ENCODE measurements around the gene PDE11A. TPM values are rescaled to one million over a fixed set of nuclear protein-coding genes. Genes with fewer than 3 reads are reported as not detected.

Gene PDE11A
- total and polyA plus RNA-seq, 2 experiments from 2014 or later, result 0.08 to 0.73 TPM

DNA sequence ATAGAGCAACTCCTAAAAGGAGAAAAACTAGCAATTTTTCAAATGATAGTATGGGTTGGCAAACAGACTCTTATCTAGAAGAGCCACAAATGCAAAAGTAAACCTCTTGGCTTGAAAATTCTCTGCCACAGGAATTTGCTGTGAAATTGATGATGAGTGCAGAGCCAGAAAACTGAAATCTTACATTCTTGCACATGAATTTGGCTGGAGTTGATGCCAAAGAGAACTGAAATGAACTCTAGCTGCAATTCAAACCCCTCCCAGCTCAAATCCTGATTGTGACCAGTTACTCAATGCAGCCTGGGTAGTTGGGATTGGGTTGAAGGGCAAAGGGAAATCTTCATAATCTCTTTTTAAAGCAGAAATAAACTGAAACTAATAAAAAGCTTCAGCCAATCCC, 266.6 kb downstream of the PDE11A start (continued):
- TF ChIP-seq ZNF462 (CRISPR knock-in tag; IDR thresholded peaks at IDR 0.05) (no peak), CREB1 (CRISPR knock-in tag; IDR thresholded peaks at IDR 0.05; ENCODE audit: low read depth) (no peak), NANOG (IDR thresholded peaks at IDR 0.05; ENCODE audit: borderline replicate concordance) (no peak)

- H3K9me2 ChIP-seq (ENCODE audit: insufficient read depth), result no peaks in the 10 kb centered on the region
- no peak overlapping the region for H3K27ac ChIP-seq (ENCODE audit: low read depth)
- no peak overlapping the region; the same call in 1 of the 2 replicates for H3K27ac Mint-ChIP-seq
- H3K79me2 ChIP-seq (replicated peaks; ENCODE audit: insufficient read depth), result no peaks in the 10 kb centered on the region
- H3F3A ChIP-seq (replicated peaks; ENCODE audit: low read depth), result no peaks in the 10 kb centered on the region
- no peaks in the 10 kb centered on the region for H4K20me1 ChIP-seq (replicated peaks; ENCODE audit: insufficient read depth)
- no peaks in the 10 kb centered on the region for H3K36me3 ChIP-seq (ENCODE audit: insufficient read depth)
- peaks cover 3% of the 10 kb centered on the region for H3K27me3 Mint-ChIP-seq (ENCODE audit: insufficient read depth, low read depth, poor library complexity)
- no peaks in the 10 kb centered on the region for H3K27me3 ChIP-seq (ENCODE audit: insufficient read depth)
- H3K4me1 Mint-ChIP-seq, result peaks cover 18% of the 10 kb centered on the region
- H3K4me3 ChIP-seq, result no peak overlapping the region
- ATAC-seq (peak; percentile 94), DNase-seq (ENCODE audit: low spot score) (peak; percentile 80)
- no peaks in the 10 kb centered on the region for H3K9me3 Mint-ChIP-seq
- H2AFZ ChIP-seq, result no peak overlapping the region
- no peak for TF ChIP-seq ZNF331 (CRISPR knock-in tag; IDR thresholded peaks at IDR 0.05; ENCODE audit: low read depth)
- no peak for TF ChIP-seq ZNF114 (CRISPR knock-in tag; IDR thresholded peaks at IDR 0.05)
- TF ChIP-seq NANOG (IDR thresholded peaks at IDR 0.05; ENCODE audit: borderline replicate concordance), result no peak
- TF ChIP-seq EZH2 (IDR thresholded peaks at IDR 0.05; ENCODE audit: low read depth, unreplicated experiment), result no peak
- TF ChIP-seq, protein P1, sequence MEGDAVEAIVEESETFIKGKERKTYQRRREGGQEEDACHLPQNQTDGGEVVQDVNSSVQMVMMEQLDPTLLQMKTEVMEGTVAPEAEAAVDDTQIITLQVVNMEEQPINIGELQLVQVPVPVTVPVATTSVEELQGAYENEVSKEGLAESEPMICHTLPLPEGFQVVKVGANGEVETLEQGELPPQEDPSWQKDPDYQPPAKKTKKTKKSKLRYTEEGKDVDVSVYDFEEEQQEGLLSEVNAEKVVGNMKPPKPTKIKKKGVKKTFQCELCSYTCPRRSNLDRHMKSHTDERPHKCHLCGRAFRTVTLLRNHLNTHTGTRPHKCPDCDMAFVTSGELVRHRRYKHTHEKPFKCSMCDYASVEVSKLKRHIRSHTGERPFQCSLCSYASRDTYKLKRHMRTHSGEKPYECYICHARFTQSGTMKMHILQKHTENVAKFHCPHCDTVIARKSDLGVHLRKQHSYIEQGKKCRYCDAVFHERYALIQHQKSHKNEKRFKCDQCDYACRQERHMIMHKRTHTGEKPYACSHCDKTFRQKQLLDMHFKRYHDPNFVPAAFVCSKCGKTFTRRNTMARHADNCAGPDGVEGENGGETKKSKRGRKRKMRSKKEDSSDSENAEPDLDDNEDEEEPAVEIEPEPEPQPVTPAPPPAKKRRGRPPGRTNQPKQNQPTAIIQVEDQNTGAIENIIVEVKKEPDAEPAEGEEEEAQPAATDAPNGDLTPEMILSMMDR (conservative IDR thresholded peaks at IDR 0.05; ENCODE audit: low read depth in 2 of 2), result peak; percentile 73 to 78
- no peak overlapping the region for H3K4me3 Mint-ChIP-seq
- H3K4me1 ChIP-seq (ENCODE audit: insufficient read depth), result peaks cover 11% of the 10 kb centered on the region
- no peaks in the 10 kb centered on the region for H3K36me3 Mint-ChIP-seq (ENCODE audit: low read depth)
- H3K4me2 ChIP-seq, result no peak overlapping the region
Measured at GRCh38 chr2:177799531-177799930, 273.0 kb downstream of the PDE11A start.
